NCI-H2107 treated with DMSO at 0.1 percent for 48 hours (cell line): Measurements from ENCODE around the gene ALG9.
A peak's percentile ranks its signal among the peaks of the same experiment; 100 is the strongest.

Experiments
- DNase-seq: peaks from one replicate; lab custom pipeline; 2025; ENCODE audit not compliant: unreplicated experiment; lab: John Stamatoyannopoulos, UW

The ALG9 gene

GRCh38 chr11:111770581-111771134, 100.7 kb downstream of the ALG9 start:
- no peak for DNase-seq

GRCh38 chr11:111766834-111767142, 104.6 kb downstream of the ALG9 start:
- DNase-seq: no peak

- DNase-seq: peak; percentile 37
Observed at GRCh38 chr11:111765984-111766833, 105.2 kb downstream of the ALG9 start, which contains the start of gene PPP2R1B. PPP2R1B (minus strand) TSS chr11:111766389; CDS start chr11:111766361, 28 bp downstream.

GRCh38 chr11:111765320-111765983, 105.9 kb downstream of the ALG9 start:
- peak; percentile 25 for DNase-seq

GRCh38 chr11:111764621-111765020, 106.8 kb downstream of the ALG9 start:
- DNase-seq: no peak

GRCh38 chr11:111762981-111763643, 108.3 kb downstream of the ALG9 start:
- no peak for DNase-seq

- DNase-seq: no peak
Observed at GRCh38 chr11:111762526-111762925, 108.9 kb downstream of the ALG9 start.

GRCh38 chr11:111761036-111761435, 110.3 kb downstream of the ALG9 start:
- DNase-seq: no peak

- DNase-seq: no peak
Observed at GRCh38 chr11:111759778-111760407, 111.5 kb downstream of the ALG9 start.

GRCh38 chr11:111759376-111759775, 112.0 kb downstream of the ALG9 start:
- DNase-seq: no peak

GRCh38 chr11:111756097-111756496, 115.3 kb downstream of the ALG9 start:
- DNase-seq: no peak

- DNase-seq: no peak
Observed at GRCh38 chr11:111749646-111750045, 121.7 kb downstream of the ALG9 start.

GRCh38 chr11:111748035-111748804, 123.2 kb downstream of the ALG9 start:
- DNase-seq: no peak

GRCh38 chr11:111745719-111746504, 125.5 kb downstream of the ALG9 start:
- no peak for DNase-seq

- no peak for DNase-seq
Observed at GRCh38 chr11:111743700-111744099, 127.7 kb downstream of the ALG9 start.

GRCh38 chr11:111741751-111742150, 129.6 kb downstream of the ALG9 start:
- no peak for DNase-seq

- no peak for DNase-seq
Observed at GRCh38 chr11:111739299-111739698, 132.1 kb downstream of the ALG9 start.

GRCh38 chr11:111737444-111738210, 133.8 kb downstream of the ALG9 start:
- no peak for DNase-seq
